CD4-positive, alpha-beta T cell (primary cell): ENCODE data around the gene FBXO7. TPM values are rescaled to one million over a fixed set of nuclear protein-coding genes. Genes with fewer than 3 reads are reported as not detected.

Experiments used
- ATAC-seq: fragments of 200-7000 bp; cut with Tn5 transposase; one replicate; pipeline ENCODE4 v1.10.0; 2022; ENCODE audit warnings: mild to moderate bottlenecking; ENCODE audit not compliant: poor library complexity
- CTCF ChIA-PET: fragments of 350-600 bp; sonication (Branson Sonifier 250); formaldehyde crosslinking; loops from one replicate; lab custom pipeline; 2021; ENCODE audit warnings: antibody characterized with exemption, inconsistent platforms; lab: Charles Lee
- POLR2A ChIA-PET: fragments of 350-600 bp; sonication (Branson Sonifier 250); formaldehyde crosslinking; loops from one replicate; lab custom pipeline; 2021; ENCODE audit warnings: antibody characterized with exemption, inconsistent platforms; lab: Charles Lee
- DNase-seq, 14 experiments: peaks; one replicate each; pipeline ENCODE4 v3.0.0-alpha.2; 2013 to 2020; ENCODE audit warnings: mixed read lengths in 2 of 14
- H3K27ac ChIP-seq, 2 donors: one replicate each; pipeline versions ENCODE4 v1.5.1 to v1.7.0; 2013; ENCODE audit warnings: low read length in 2 of 2, low read depth in 1 of 2, mild to moderate bottlenecking in 1 of 2
- H3K27me3 ChIP-seq, 2 experiments: 1 replicate in 1 of 2; 2 replicates in 1 of 2; pipeline versions ENCODE4 v1.6.1 to v1.7.0; 2013; ENCODE audit warnings: low read length in 2 of 2, control low read depth in 1 of 2, mild to moderate bottlenecking in 1 of 2, moderate library complexity in 1 of 2; ENCODE audit not compliant: insufficient read depth in 2 of 2, control insufficient read depth in 1 of 2
- H3K36me3 ChIP-seq: one replicate; pipeline ENCODE4 v1.6.1; 2013; ENCODE audit warnings: low read length, control low read depth; ENCODE audit not compliant: insufficient read depth
- H3K4me1 ChIP-seq: one replicate; pipeline ENCODE4 v1.6.1; 2013; ENCODE audit warnings: low read length, control low read depth; ENCODE audit not compliant: insufficient read depth
- H3K4me3 ChIP-seq: one replicate; pipeline ENCODE4 v1.5.1; 2013; ENCODE audit warnings: mild to moderate bottlenecking, low read length, moderate library complexity
- H3K9me3 ChIP-seq, 2 experiments: 1 replicate in 1 of 2; 2 replicates in 1 of 2; pipeline versions ENCODE4 v1.6.1 to v1.7.0; 2013; ENCODE audit warnings: low read length in 2 of 2, mild to moderate bottlenecking in 2 of 2, control low read depth in 1 of 2, moderate library complexity in 1 of 2; ENCODE audit not compliant: control insufficient read depth in 1 of 2, insufficient read depth in 1 of 2
- H3K27ac Mint-ChIP-seq: one replicate; pipeline ENCODE4 v1.8.0; 2020; ENCODE audit warnings: mixed read lengths
- H3K27me3 Mint-ChIP-seq: one replicate; pipeline ENCODE4 v1.8.0; 2021; ENCODE audit warnings: mixed read lengths
- H3K36me3 Mint-ChIP-seq: one replicate; pipeline ENCODE4 v1.8.0; 2021; ENCODE audit warnings: low read depth, mixed read lengths
- H3K4me1 Mint-ChIP-seq: one replicate; pipeline ENCODE4 v1.8.0; 2021; ENCODE audit warnings: low read depth, mixed read lengths
- H3K4me3 Mint-ChIP-seq: one replicate; pipeline ENCODE4 v1.8.0; 2020; ENCODE audit warnings: mild to moderate bottlenecking, mixed read lengths
- H3K9me3 Mint-ChIP-seq: one replicate; pipeline ENCODE4 v1.8.0; 2020; ENCODE audit warnings: mixed read lengths
- intact Hi-C, 2 experiments: fragments of 100-400 bp; cut with DNase I in 1 of 2; cut with micrococcal nuclease in 1 of 2; formaldehyde crosslinking; loops; one replicate each; pipeline versions ENCODE4 v1.15.1 to v1.9.0; 2023 to 2025; cut with DNase I, micrococcal nuclease
- total RNA-seq, 174 experiments: library from RNA in 2 of 174; stranded (reverse) in 2 of 174; gene quantifications; one replicate each; pipeline ENCODE4 v1.2.3 and lab custom pipeline; 2021 to 2026
- TF ChIP-seq, protein P1 (sequence below): fragments of 200-600 bp; IDR thresholded peaks from one replicate; pipeline ENCODE4 v1.8.0; 2022; ENCODE audit warnings: antibody characterized with exemption, mild to moderate bottlenecking

Gene FBXO7
- total RNA-seq, 2 experiments from 2014 or later, result 161 to 169 TPM

DNA sequence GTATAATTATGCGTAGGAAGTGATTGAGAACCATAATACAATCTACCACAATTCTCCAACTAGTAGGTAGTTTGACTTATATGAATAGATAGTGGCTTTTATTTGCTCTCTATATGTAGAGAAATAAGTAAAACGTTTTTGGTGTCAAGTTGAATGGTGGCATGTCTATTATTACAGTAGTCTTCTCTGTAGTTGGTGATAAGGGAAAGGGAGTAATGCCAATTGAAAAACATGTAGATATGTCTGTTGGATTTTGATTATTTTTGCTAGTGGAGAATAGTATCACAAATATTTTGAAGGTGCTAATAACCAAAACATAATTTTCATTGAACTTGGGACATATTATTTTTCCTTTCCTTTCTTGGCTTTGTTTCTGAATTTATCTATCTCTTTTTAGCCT, 17.5 kb downstream of the FBXO7 start:
- ChIA-PET CTCF (interaction anchor here (1.5 kb wide), 1 partner anchor 19 kb away, joined by 4 read pairs; no protein-coding TSS in a partner anchor), POLR2A (no interaction called here)
- no peaks in the 10 kb centered on the region for H3K27me3 ChIP-seq
- H3K9me3 ChIP-seq, result no peaks in the 10 kb centered on the region
- Mint-ChIP-seq H3K4me1 (peaks cover 11% of the 10 kb centered on the region), H3K4me3 (no peak overlapping the region), H3K27ac (no peak overlapping the region), H3K27me3 (no peaks in the 10 kb centered on the region), H3K36me3 (peaks cover 97% of the 10 kb centered on the region), H3K9me3 (no peaks in the 10 kb centered on the region)
- intact Hi-C loops, result no loop called here
- DNase-seq (no peak), ATAC-seq (no peak)
- TF ChIP-seq, protein P1, sequence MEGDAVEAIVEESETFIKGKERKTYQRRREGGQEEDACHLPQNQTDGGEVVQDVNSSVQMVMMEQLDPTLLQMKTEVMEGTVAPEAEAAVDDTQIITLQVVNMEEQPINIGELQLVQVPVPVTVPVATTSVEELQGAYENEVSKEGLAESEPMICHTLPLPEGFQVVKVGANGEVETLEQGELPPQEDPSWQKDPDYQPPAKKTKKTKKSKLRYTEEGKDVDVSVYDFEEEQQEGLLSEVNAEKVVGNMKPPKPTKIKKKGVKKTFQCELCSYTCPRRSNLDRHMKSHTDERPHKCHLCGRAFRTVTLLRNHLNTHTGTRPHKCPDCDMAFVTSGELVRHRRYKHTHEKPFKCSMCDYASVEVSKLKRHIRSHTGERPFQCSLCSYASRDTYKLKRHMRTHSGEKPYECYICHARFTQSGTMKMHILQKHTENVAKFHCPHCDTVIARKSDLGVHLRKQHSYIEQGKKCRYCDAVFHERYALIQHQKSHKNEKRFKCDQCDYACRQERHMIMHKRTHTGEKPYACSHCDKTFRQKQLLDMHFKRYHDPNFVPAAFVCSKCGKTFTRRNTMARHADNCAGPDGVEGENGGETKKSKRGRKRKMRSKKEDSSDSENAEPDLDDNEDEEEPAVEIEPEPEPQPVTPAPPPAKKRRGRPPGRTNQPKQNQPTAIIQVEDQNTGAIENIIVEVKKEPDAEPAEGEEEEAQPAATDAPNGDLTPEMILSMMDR, result no peak
- H3K27ac ChIP-seq, result no peak overlapping the region
- H3K4me3 ChIP-seq, result no peak overlapping the region
- H3K4me1 ChIP-seq, result no peaks in the 10 kb centered on the region
- H3K36me3 ChIP-seq, result peaks cover 90% of the 10 kb centered on the region

- H3K4me3 Mint-ChIP-seq, result no peak overlapping the region
- H3K9me3 ChIP-seq, result no peaks in the 10 kb centered on the region
- no peak overlapping the region for H3K4me3 ChIP-seq
- no peak overlapping the region for H3K27ac ChIP-seq
- DNase-seq, result no peak
- H3K27ac Mint-ChIP-seq, result no peak overlapping the region
- POLR2A ChIA-PET, result interaction anchor here (1.2 kb wide), 1 partner anchor 18 kb away, joined by 4 read pairs; no protein-coding TSS in a partner anchor
- CTCF ChIA-PET, result interaction anchor here (1.5 to 2.7 kb wide), 2 partner anchors 17 to 20 kb away, joined by 4 to 8 read pairs; no protein-coding TSS in a partner anchor
- no peak for ATAC-seq
- no peaks in the 10 kb centered on the region for H3K27me3 Mint-ChIP-seq
- intact Hi-C loops, result no loop called here
- H3K27me3 ChIP-seq, result no peaks in the 10 kb centered on the region
- peaks cover 90% of the 10 kb centered on the region for H3K36me3 ChIP-seq
- peaks cover 7% of the 10 kb centered on the region for H3K4me1 Mint-ChIP-seq
- H3K9me3 Mint-ChIP-seq, result no peaks in the 10 kb centered on the region
- peaks cover 97% of the 10 kb centered on the region for H3K36me3 Mint-ChIP-seq
- TF ChIP-seq, protein P1, result no peak
- no peaks in the 10 kb centered on the region for H3K4me1 ChIP-seq
These were observed 18.9 kb downstream of the FBXO7 start for GRCh38 chr22:32493551-32493950.

- Mint-ChIP-seq H3K4me1 (peaks cover 6% of the 10 kb centered on the region), H3K36me3 (peaks cover 97% of the 10 kb centered on the region), H3K27me3 (no peaks in the 10 kb centered on the region), H3K4me3 (no peak overlapping the region), H3K27ac (no peak overlapping the region), H3K9me3 (no peaks in the 10 kb centered on the region)
- ChIA-PET CTCF (interaction anchor here (2.7 kb wide), 1 partner anchor 19 kb away, joined by 8 read pairs; no protein-coding TSS in a partner anchor), POLR2A (interaction anchor here (0.9 kb wide), 1 partner anchor 21 kb away, joined by 3 read pairs; no protein-coding TSS in a partner anchor)
- DNase-seq, result no peak
- no peaks in the 10 kb centered on the region for H3K27me3 ChIP-seq
- intact Hi-C loops, result no loop called here
- H3K27ac ChIP-seq, result no peak overlapping the region
- no peak overlapping the region for H3K4me3 ChIP-seq
- H3K36me3 ChIP-seq, result peaks cover 85% of the 10 kb centered on the region
- no peaks in the 10 kb centered on the region for H3K4me1 ChIP-seq
- ATAC-seq, result no peak
- no peaks in the 10 kb centered on the region for H3K9me3 ChIP-seq
- TF ChIP-seq, protein P1, result no peak
These were observed 20.4 kb downstream of the FBXO7 start for GRCh38 chr22:32494971-32495370.
